Testis (tissue), 3 donors: ENCODE results near the gene SLC25A17. TPM values are rescaled to one million over a fixed set of nuclear protein-coding genes. Genes with fewer than 3 reads are reported as not detected.

Experiments
- DNase-seq: peaks from one replicate; pipeline ENCODE4 v3.0.0-alpha.2; 2019
- H3K27ac ChIP-seq, 2 donors: fragments of 200-600 bp; sonication (generic); one replicate each; pipeline ENCODE4 v1.5.1; 2019
- H3K27me3 ChIP-seq: fragments of 200-600 bp; sonication (generic); one replicate; pipeline ENCODE4 v1.5.1; 2019
- H3K36me3 ChIP-seq: fragments of 200-600 bp; sonication (generic); one replicate; pipeline ENCODE4 v1.5.1; 2017; ENCODE audit warnings: low read depth; ENCODE audit errors: missing control alignments
- H3K4me1 ChIP-seq: fragments of 200-600 bp; sonication (generic); one replicate; pipeline ENCODE4 v1.5.1; 2019
- H3K4me3 ChIP-seq, 2 donors: fragments of 200-600 bp; sonication (generic); one replicate each; pipeline ENCODE4 v1.5.1; 2017 to 2019
- H3K9me3 ChIP-seq: fragments of 200-600 bp; sonication (generic); one replicate; pipeline ENCODE4 v1.5.1; 2017
- POLR2A ChIP-seq: fragments of 450-650 bp; IDR thresholded peaks from one replicate; pipeline ENCODE4 v1.6.1; 2017; ENCODE audit warnings: antibody characterized with exemption, mild to moderate bottlenecking, moderate library complexity
- WGBS, 2 donors: methylation state at CpG; one replicate each; pipeline ENCODE4 v1.1.5; 2018; 5-methylcytosine and 5-hydroxymethylcytosine counted together
- intact Hi-C: fragments of 100-400 bp; cut with DNase I; formaldehyde crosslinking; loops from one replicate; pipeline ENCODE4 v1.15.1; 2023; ENCODE audit warnings: low total_unique reads
- polyA plus RNA-seq: library from polyadenylated mRNA; stranded (reverse); fragments of 350-450 nt; fragmentation: Illumina TruSeq; extraction: RNeasy Lipid Tissue Mini Kit (QIAGEN cat#74804); gene quantifications from one replicate; pipeline ENCODE4 v1.2.3, GENCODE V29; 2014; ENCODE audit warnings: low read depth, low replicate concordance; ENCODE audit not compliant: insufficient read depth
- total RNA-seq, 2 donors: library from RNA; depleted of rRNA; stranded (reverse); fragments of >200 nt; gene quantifications; one replicate each; pipeline ENCODE4 v1.2.3, GENCODE V29; 2016
- TF ChIP-seq, protein P1 (sequence below), 3 experiments: fragments of 450-650 bp in 2 of 3; fragments of 200-600 bp in 1 of 3; sonication (generic) in 1 of 3; IDR thresholded peaks; one replicate each; pipeline ENCODE4 v1.5.1; 2016 to 2019; ENCODE audit warnings: antibody characterized with exemption in 3 of 3, mild to moderate bottlenecking in 2 of 3, moderate library complexity in 1 of 3

Gene SLC25A17
- total and polyA plus RNA-seq, 3 donors from 2014 or later: 33.8 to 42.8 (median 36.1) TPM

DNA sequence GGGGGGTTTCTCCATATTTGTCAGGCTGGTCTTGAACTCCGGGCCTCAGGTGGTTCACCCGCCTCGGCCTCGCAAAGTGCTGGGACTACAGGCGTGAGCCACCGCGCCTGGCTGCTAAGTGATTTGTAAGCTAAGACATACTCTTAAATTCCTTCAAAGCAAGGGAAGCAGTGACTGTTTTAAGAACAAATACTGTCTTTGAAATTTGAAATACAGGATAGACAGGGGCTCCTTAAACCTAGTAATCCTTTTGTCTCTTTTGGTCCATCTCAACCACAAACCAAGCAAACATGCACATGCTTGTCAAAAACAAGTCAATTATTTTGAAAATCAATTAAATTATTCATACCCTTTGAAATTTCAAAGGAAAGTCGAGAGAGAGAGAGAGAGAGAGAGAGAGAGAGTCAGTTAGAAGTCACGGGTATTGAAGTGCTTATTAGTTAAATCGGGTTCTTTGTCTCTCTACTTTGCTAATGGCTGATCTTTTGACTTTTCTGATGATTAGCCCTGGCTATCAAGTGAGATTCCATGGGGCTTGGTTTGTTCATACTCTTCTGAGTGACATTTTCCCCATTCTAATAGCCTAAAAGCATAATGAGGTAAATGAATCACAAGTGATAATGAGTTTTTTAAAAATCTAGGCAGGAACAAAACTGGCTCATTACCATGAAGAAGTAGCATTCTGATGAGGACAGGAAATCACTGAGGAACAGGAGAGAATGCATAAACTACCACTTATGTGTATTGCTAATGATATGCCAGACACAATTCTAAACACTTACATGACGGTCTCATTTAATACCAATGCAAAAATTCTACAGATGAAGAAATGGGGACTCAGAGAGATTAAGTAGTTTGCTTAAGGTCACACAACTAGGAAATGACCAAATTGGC, 91.8 kb downstream of the SLC25A17 start:
- Histone ChIP-seq H3K27me3 (no peaks in the 10 kb centered on the region), H3K36me3 (no peaks in the 10 kb centered on the region), H3K9me3 (no peaks in the 10 kb centered on the region), H3K4me1 (peaks cover under 1% of the 10 kb centered on the region), H3K27ac (no peak overlapping the region), H3K4me3 (no peak overlapping the region)
- 90 to 95% methylated on average over 11 of the region's 11 CpGs for WGBS, 2 donors
- no peak for TF ChIP-seq POLR2A
- TF ChIP-seq, protein P1, sequence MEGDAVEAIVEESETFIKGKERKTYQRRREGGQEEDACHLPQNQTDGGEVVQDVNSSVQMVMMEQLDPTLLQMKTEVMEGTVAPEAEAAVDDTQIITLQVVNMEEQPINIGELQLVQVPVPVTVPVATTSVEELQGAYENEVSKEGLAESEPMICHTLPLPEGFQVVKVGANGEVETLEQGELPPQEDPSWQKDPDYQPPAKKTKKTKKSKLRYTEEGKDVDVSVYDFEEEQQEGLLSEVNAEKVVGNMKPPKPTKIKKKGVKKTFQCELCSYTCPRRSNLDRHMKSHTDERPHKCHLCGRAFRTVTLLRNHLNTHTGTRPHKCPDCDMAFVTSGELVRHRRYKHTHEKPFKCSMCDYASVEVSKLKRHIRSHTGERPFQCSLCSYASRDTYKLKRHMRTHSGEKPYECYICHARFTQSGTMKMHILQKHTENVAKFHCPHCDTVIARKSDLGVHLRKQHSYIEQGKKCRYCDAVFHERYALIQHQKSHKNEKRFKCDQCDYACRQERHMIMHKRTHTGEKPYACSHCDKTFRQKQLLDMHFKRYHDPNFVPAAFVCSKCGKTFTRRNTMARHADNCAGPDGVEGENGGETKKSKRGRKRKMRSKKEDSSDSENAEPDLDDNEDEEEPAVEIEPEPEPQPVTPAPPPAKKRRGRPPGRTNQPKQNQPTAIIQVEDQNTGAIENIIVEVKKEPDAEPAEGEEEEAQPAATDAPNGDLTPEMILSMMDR (IDR thresholded peaks at IDR 0.05): no peak
- no peak for DNase-seq
- intact Hi-C loops: no loop called here

DNA sequence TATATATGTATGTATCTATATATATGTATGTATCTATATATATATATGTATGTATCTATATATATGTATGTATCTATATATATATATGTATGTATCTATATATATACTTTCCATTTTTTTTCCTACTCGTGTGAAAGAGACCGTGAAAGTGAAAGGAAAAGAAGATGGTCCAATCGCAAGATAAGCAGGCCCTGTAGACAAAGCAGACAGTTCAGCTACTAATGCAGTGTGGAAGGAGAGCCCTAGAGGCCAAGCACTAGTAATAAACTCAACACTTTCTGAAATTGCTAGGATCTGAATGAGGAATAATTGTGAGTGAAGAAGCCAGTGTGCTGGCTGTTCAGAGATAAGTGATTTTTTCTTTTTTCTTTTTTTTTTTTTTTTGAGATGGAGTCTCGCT, 92.6 kb downstream of the SLC25A17 start:
- TF ChIP-seq, protein P1 (IDR thresholded peaks at IDR 0.05): no peak
- TF ChIP-seq POLR2A: no peak
- intact Hi-C loops: no loop called here
- no peaks in the 10 kb centered on the region for H3K9me3 ChIP-seq
- 49 to 55% methylated on average over 4 of the region's 4 CpGs for WGBS, 2 donors
- no peak overlapping the region for H3K27ac ChIP-seq
- no peaks in the 10 kb centered on the region for H3K36me3 ChIP-seq
- H3K4me1 ChIP-seq: no peaks in the 10 kb centered on the region
- H3K27me3 ChIP-seq: no peaks in the 10 kb centered on the region
- no peak overlapping the region for H3K4me3 ChIP-seq
- no peak for DNase-seq

DNA sequence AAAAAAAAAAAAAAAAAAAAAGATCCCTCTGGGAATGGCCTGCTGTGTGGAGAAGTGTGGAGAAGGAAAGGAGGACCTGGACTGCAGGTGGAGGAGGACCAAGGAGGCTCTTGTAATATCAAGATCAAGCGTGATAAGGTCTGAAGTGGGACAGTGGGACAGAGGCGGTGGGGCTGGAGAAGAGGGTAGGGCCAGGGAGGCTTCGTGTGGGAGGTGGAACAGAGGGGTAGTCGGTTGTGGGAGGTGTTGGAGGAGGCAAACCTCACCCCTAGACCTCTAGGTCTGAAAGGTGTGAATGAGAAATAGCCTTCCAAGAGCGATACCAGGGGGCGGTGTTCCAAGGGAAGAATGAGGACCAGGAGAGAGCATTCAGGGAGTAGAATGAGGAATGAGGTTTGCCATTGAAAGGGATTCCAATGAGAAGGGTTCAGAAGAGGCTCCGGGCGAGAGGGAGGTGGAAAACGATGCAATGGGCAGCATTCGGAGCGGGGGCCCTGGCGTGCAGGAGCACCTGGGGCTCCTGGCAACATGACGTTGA, 95.7 kb downstream of the SLC25A17 start:
- intact Hi-C loops: no loop called here
- Histone ChIP-seq H3K27ac (no peak overlapping the region), H3K4me3 (no peak overlapping the region), H3K36me3 (no peaks in the 10 kb centered on the region), H3K27me3 (no peaks in the 10 kb centered on the region), H3K4me1 (no peaks in the 10 kb centered on the region), H3K9me3 (no peaks in the 10 kb centered on the region)
- no peak for DNase-seq
- TF ChIP-seq, protein P1 (IDR thresholded peaks at IDR 0.05): no peak
- no peak for TF ChIP-seq POLR2A
- WGBS, 2 donors: 81 to 89% methylated on average over 13 of the region's 13 CpGs

DNA sequence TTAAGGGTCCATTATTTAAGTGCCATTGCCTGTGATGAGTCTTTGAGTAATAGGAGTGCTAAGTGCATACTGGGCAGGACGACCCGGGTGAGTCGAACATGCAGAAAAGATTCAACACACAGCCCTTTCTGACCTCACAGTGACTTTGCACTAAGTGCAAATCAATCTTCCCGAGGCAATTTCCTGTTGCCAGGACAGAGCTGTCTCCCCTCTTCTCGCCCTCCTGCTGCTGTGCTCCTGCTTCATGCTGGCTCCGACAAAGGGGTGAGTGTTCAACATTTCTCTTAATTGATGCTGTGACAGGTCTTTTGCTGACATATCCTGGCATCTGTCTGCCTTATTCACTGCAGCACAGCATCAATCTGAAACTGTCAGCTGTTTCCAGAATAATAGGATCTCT, 97.9 kb downstream of the SLC25A17 start:
- Histone ChIP-seq H3K4me3 (no peak overlapping the region), H3K36me3 (no peaks in the 10 kb centered on the region), H3K27ac (no peak overlapping the region), H3K4me1 (no peaks in the 10 kb centered on the region), H3K9me3 (no peaks in the 10 kb centered on the region), H3K27me3 (no peaks in the 10 kb centered on the region)
- 31 to 40% methylated on average over 6 of the region's 6 CpGs for WGBS, 2 donors
- intact Hi-C loops: no loop called here
- TF ChIP-seq POLR2A: no peak
- TF ChIP-seq, protein P1 (IDR thresholded peaks at IDR 0.05): no peak
- no peak for DNase-seq
